ENCODE data around the gene COX7A2. TPM values are rescaled to one million over a fixed set of nuclear protein-coding genes. Genes with fewer than 3 reads are reported as not detected.

The COX7A2 gene
- total RNA-seq, 1 experiment from 2014 or later = 516 TPM

- no peak overlapping the region for H3K9ac ChIP-seq (ENCODE audit: extremely low read depth, insufficient read length, low read length)
- Mint-ChIP-seq H3K4me3 (peak overlapping the region in 1 of 2 experiments; percentile 10; a peak in 1 of 5 replicates), H3K9me3 (peaks cover 0 to 6% of the 10 kb centered on the region in 2 experiments; a peak in 3 of 5 replicates), H3K36me3 (ENCODE audit: insufficient read depth in 1 of 3, low read depth in 3 of 3) (peaks cover 17 to 43% (median 33%) of the 10 kb centered on the region in 3 experiments), H3K27me3 (ENCODE audit: low read depth) (no peaks in the 10 kb centered on the region), H3K4me1 (peaks cover 30 to 34% of the 10 kb centered on the region in 2 experiments), H3K27ac (peak overlapping the region; percentile 85 to 93 (median 93); a peak in 6 of 7 replicates)
- H2BK20ac ChIP-seq (ENCODE audit: low read depth, low read length, poor library complexity, severe bottlenecking) = peak overlapping the region; percentile 84
- no peak overlapping the region; the same call in 1 of the 2 replicates for H3K14ac ChIP-seq (ENCODE audit: insufficient read depth, low read length)
- no peak for TF ChIP-seq CTCF (conservative IDR thresholded peaks at IDR 0.05)
- H3K56ac ChIP-seq (ENCODE audit: insufficient read length, low read depth, low read length) = no peak overlapping the region
- no peak overlapping the region for H3K4ac ChIP-seq (ENCODE audit: low read depth, low read length)
- H2BK120ac ChIP-seq (ENCODE audit: low read depth, low read length, poor library complexity, severe bottlenecking) = no peak overlapping the region
- no peak overlapping the region for H2AK5ac ChIP-seq (ENCODE audit: insufficient read length, low read length)
- H3K23ac ChIP-seq (ENCODE audit: insufficient read length, low read depth, low read length) = no peak overlapping the region
- no peak overlapping the region for H2BK12ac ChIP-seq (ENCODE audit: insufficient read length, low read depth, low read length)
- H4K91ac ChIP-seq (ENCODE audit: insufficient read length, low read depth, low read length) = no peak overlapping the region
- H3K4me1 ChIP-seq (ENCODE audit: insufficient read depth, low read length) = peaks cover 5% of the 10 kb centered on the region; the same call in 1 of the 2 replicates
- H3K27me3 ChIP-seq (ENCODE audit: insufficient read depth, low read length) = no peaks in the 10 kb centered on the region
- no peak overlapping the region for H4K8ac ChIP-seq (replicated peaks; ENCODE audit: insufficient read length, low read depth, low read length)
- no peak overlapping the region for H4K5ac ChIP-seq (ENCODE audit: insufficient read length, low read depth, low read length)
- H3T11ph ChIP-seq (ENCODE audit: low read length) = peak overlapping the region; percentile 89
- 0 out of 2 replicates have a peak, but pooled peaks cover 4% of the 10 kb centered on the region for H3K79me2 ChIP-seq (ENCODE audit: insufficient read depth, low read length)
- no peak for DNase-seq
- no CpG with 5 or more reads among the region's 4 CpGs for WGBS (ENCODE audit: extremely low coverage, insufficient read length, low lambda C conversion rate)
- no peak overlapping the region for H2AFZ ChIP-seq (ENCODE audit: low read length)
- H3K9me3 ChIP-seq (ENCODE audit: control insufficient read depth, low read depth, low read length) = peaks cover 3% of the 10 kb centered on the region
- no peak overlapping the region for H3K18ac ChIP-seq (ENCODE audit: insufficient read length, low read depth, low read length)
- H3K4me2 ChIP-seq (ENCODE audit: insufficient read depth, insufficient read length, low read length) = no peak overlapping the region
- no peak overlapping the region for H3K27ac ChIP-seq (ENCODE audit: insufficient read length, low read depth, low read length)
- no peak overlapping the region for H2BK15ac ChIP-seq (ENCODE audit: low read depth, low read length)
- H3K23me2 ChIP-seq (ENCODE audit: insufficient read length, low read depth, low read length, poor library complexity, severe bottlenecking) = no peaks in the 10 kb centered on the region
- no peaks in the 10 kb centered on the region for H4K20me1 ChIP-seq (ENCODE audit: control insufficient read depth, insufficient read depth, insufficient read length)
- no peaks in the 10 kb centered on the region for H3K79me1 ChIP-seq (ENCODE audit: insufficient read depth, low read depth, low read length, poor library complexity, severe bottlenecking)
- no peak overlapping the region for H2BK5ac ChIP-seq (ENCODE audit: insufficient read length, low read length)
These were observed 23.9 kb upstream of the COX7A2 start for GRCh38 chr6:75267461-75267860.
